Stimulated activated CD4-positive, alpha-beta T cell treated with anti-CD3 and anti-CD28 coated beads, Interleukin-4, amount 100 ng/mL, for 48 hours (primary cell): ENCODE measurements around the gene TAF13.
"Not testable (repeated sequence)": the region's sequence is repeated elsewhere in the genome, so short reads cannot be mapped to it uniquely, and the experiment has no call there.

Experiments used
- DNase-seq, 2 donors: peaks; one replicate each; pipeline ENCODE4 v3.0.0-alpha.2; 2020; ENCODE audit warnings: low read depth in 2 of 2

Gene TAF13

GRCh38 chr1:109091839-109092193 is 16.0 kb upstream of the TAF13 start:
- no peak for DNase-seq

DNA sequence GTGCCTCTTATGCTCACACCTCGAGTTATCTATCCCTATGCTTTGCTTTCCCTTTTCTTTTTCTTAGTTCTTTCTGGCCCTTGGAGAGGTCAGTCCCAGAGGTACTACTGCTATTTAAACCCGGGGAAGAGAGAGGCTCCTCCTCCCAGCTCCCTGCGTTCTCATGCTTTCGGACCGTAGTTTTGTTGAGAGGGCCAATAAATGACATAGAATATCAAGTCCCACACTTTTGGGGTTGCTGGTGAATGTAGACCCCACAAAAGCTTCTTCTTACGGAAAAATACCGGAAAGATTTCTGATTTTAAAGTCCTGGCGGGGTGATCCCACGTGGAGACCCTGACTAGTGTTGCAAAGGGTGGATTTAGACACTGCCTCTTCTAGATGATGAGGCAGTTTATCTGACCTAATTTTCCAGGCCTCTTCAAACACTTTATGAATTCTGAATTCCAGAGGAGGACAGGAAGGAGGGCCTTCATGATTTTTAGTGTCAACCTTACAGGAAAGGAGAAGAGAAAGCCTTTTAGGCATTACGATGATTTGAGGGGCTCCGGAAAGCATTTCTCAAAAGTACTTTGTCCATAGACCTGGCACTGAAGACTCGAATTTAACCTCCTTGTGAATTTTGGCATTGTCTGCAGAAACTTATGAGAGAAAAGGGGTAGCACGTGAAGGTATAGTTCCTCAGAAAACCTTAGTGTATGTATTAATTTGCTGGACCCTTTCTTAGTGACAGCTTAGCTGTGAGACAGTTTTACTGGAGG is 15.5 kb upstream of the TAF13 start:
- DNase-seq: no peak

- DNase-seq: peak; percentile 73 to 86
Measured at GRCh38 chr1:109090196-109091077, 14.6 kb upstream of the TAF13 start, which contains the start of gene TMEM167B. Gene TMEM167B (plus strand): TSS chr1:109090764. CDS start chr1:109090873, 109 bp downstream.

DNA sequence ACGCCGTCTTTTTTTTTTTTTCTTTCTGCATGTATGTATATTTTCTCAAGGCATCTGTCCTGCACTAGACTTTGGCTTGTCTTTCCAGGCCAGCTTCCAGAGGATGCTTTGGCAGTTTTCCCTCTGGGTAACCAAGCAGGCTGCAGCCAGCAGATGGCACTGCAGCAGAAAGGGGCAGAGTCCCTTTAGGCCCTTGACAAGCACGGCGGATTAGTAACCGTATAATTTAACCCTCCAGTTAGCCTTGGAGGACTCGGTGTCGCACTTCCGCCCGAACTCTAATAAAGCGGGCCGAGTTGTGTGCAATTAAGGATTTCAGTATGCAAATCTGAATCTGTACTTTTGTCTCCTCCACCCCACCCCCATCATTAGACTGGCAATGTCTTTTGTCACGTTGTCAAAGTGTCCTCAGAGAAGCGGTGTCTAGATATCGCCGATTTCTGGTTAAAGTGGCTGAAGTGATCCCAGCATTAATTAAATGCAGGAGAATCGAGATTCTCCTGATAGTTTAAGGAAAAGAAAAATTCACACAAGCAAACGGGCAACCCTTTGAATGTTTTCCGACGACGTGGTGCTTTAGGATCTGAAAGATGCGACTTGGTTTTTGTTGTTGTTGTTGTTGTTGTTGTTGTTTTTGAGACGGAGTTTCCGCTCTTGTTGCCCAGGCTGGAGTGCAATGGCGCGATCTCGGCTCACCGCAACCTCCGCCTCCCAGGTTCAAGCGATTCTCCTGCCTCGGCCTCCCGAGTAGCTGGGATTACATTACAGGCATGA is 13.6 kb upstream of the TAF13 start:
- DNase-seq: no peak

- no peak for DNase-seq
Measured at GRCh38 chr1:109084563-109085517, 9.0 kb upstream of the TAF13 start.

- DNase-seq: no peak
Measured at GRCh38 chr1:109083923-109084322, 8.1 kb upstream of the TAF13 start.

DNA sequence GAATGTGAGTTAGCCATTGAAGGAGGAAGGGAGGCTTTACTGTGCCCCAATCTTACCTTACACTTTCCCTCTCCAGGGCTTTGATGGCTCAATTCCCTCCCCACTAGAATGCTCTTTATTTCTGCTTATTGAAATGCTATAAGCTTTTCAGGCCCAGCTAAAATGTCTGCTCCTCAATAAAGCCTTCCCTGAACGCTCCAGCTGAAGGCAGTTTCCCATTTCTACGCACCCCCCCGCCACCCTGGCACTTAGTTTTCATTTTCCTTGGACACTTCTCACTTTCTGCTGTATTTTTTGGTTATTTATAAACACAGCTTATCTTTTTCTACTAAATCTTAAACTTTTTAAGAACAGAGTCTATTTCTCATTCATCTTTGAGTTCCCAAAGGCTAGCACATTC is 7.7 kb upstream of the TAF13 start:
- DNase-seq: no peak

GRCh38 chr1:109080441-109081082 is 4.8 kb upstream of the TAF13 start:
- no peak for DNase-seq

- no peak for DNase-seq
Measured at GRCh38 chr1:109079240-109079622, 3.4 kb upstream of the TAF13 start.

DNA sequence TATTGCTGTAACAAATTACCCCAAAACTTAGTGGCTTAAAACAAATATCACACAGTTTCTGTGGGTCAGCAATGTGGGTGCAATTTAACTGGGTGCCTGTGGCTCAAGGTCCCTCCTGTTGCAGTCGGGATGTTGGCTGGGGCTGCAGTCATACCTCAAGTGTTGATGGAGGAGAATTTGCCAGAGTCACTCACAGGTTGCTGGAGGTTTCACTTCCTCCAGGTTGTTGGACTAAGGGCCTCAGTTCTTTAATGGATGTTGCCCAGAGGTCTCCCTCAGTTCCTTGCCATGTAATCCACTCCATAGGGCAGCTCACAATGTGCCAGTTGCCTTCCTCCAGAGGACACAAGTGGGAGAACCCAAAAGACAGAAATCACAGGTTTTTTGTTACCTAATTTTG is 2.5 kb upstream of the TAF13 start:
- no peak for DNase-seq

DNA sequence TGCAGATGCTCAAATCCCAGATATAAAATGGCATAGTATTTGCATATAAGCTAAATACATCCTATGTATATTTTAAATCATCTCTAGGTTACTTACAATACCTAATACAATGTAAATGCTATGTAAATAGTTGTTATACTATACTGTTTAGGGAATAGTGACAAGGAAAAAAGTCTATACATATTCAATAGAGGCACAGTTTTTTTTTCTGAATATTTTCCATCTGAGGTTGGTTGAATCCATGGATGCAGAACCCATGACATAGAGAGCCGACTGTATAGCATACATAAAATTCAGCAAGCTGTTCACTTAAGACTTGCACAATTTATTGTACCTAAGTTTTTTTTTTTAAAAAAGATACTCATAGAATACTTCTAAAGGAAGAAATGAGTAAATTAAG is 6.5 kb downstream of the TAF13 start:
- no peak for DNase-seq

DNA sequence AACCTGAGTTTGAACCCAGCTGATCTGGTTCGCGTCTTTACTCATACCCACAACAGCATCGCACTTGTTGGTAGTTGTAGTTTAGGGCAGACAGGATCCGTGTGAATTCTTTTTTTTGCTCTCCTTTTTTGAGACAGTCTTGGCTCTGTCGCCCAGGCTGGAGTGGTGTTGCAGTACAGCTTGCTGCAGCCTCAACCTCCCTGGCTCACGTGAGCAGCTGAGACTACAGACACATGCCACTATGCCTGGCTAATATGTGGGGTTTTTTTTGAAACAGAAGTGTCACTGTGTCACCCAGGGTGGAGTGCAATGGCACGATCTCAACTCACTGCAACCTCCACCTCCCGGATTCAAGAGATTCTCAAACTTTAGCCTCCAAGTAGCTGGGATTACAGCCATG is 7.9 kb downstream of the TAF13 start:
- DNase-seq: no peak

DNA sequence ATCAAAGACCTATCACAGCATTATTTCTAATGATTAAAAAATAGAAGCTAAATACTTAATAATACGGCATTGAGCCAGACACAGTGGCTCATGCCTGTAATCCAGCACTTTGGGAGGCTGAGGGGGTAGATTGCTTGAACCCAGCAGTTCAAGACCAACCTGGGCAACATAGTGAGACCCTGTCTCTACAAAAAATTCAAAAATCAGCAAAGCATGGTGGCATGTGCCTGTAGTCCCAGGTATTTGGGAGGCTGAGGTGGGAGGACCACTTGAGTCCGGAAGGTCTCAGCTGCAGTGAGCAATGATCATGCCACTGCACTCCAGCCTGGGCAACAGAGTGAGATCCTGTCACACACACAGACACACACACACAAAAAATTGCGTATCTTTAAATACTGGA is 10.7 kb downstream of the TAF13 start:
- DNase-seq: no peak

GRCh38 chr1:109061183-109061582 is 14.6 kb downstream of the TAF13 start:
- DNase-seq: no peak

GRCh38 chr1:109060707-109061106 is 15.1 kb downstream of the TAF13 start:
- DNase-seq: no peak

DNA sequence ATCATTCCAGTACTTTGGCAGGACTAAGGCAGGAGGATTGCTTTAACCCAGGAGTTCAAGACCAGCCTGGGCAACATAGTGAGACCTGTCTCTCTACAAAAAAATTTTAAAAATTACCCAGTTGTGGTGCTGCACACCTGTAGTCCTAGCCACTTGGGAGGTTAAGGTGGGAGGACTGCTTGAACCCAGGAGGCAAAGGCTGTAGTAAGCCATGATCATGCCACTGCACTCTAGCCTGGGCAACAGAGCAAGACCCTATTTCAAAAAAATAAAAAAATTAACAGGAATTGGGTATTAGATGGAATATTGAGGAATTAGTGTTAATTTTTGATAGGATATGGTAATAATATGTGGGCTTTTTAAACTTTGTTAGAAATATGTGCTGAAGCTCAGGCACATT is 16.8 kb downstream of the TAF13 start:
- no peak for DNase-seq

DNA sequence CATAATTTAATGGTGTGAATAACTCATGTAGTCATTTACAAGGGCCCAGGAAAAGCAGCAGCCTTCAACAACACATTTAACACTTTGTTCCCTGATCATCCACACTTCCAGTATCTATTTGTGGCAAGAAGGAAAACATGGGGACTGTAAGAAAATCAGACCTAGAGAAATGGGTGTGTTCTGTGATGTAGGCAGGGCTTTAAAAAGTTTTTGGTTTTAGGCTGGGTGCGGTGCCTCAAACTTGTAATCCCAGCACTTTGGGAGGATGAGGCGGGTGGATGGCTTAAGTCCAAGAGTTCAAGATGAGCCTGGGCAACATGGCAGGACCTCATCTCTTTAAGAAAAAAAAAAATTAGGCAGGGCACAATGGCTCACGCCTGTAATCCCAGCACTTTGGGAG is 19.7 kb downstream of the TAF13 start:
- no peak for DNase-seq

DNA sequence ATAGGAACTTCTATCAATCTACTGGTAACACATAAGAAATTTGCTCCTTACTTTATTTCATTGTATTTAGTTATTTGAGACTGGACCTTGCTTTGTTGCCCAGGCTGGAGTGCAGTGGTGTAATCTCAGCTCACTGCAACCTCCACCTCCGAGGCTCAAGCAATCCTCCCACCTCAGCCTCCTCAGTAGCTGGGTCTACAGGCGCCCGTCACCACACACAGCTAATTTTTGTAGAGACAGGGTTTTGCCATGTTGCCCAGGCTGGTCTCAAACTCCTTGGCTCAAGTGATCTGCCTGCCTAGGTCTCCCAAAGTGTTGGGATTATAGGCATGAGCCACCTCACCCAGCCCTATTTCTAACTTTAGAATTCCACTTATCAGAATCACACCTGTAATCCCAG is 23.7 kb downstream of the TAF13 start:
- not testable (repeated sequence) for DNase-seq

- DNase-seq: no peak
Measured at GRCh38 chr1:109050228-109050995, 25.4 kb downstream of the TAF13 start.

- DNase-seq: no peak
Measured at GRCh38 chr1:109048335-109048734, 27.5 kb downstream of the TAF13 start.
